Measurements from ENCODE around the gene CD7.

The CD7 gene

GRCh38 chr17:82319619-82320062, 2.2 kb upstream of the CD7 start:
- no peak overlapping the region for H3K4me3 ChIP-seq (ENCODE audit: low read depth, low read length)
- TF ChIP-seq, protein P1, sequence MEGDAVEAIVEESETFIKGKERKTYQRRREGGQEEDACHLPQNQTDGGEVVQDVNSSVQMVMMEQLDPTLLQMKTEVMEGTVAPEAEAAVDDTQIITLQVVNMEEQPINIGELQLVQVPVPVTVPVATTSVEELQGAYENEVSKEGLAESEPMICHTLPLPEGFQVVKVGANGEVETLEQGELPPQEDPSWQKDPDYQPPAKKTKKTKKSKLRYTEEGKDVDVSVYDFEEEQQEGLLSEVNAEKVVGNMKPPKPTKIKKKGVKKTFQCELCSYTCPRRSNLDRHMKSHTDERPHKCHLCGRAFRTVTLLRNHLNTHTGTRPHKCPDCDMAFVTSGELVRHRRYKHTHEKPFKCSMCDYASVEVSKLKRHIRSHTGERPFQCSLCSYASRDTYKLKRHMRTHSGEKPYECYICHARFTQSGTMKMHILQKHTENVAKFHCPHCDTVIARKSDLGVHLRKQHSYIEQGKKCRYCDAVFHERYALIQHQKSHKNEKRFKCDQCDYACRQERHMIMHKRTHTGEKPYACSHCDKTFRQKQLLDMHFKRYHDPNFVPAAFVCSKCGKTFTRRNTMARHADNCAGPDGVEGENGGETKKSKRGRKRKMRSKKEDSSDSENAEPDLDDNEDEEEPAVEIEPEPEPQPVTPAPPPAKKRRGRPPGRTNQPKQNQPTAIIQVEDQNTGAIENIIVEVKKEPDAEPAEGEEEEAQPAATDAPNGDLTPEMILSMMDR (IDR thresholded peaks at IDR 0.05; ENCODE audit: low read depth, low read length), result no peak

- TF ChIP-seq, protein P1 (IDR thresholded peaks at IDR 0.05; ENCODE audit: low read depth, low read length), result no peak
- no peak overlapping the region for H3K4me3 ChIP-seq (ENCODE audit: low read depth, low read length)
Observed at GRCh38 chr17:82318772-82319606, 1.6 kb upstream of the CD7 start.

- TF ChIP-seq, protein P1 (IDR thresholded peaks at IDR 0.05; ENCODE audit: low read depth, low read length), result no peak
- H3K4me3 ChIP-seq (ENCODE audit: low read depth, low read length), result no peak overlapping the region
Observed at GRCh38 chr17:82318169-82318498, 726 bp upstream of the CD7 start.

- H3K4me3 ChIP-seq (ENCODE audit: low read depth, low read length), result no peak overlapping the region
- TF ChIP-seq, protein P1 (IDR thresholded peaks at IDR 0.05; ENCODE audit: low read depth, low read length), result no peak
Observed at GRCh38 chr17:82316651-82317393, 586 bp downstream of the CD7 start.

- H3K4me3 ChIP-seq (ENCODE audit: low read depth, low read length), result no peak overlapping the region
- TF ChIP-seq, protein P1 (IDR thresholded peaks at IDR 0.05; ENCODE audit: low read depth, low read length), result no peak
Observed at GRCh38 chr17:82315703-82316358, 1.6 kb downstream of the CD7 start.

GRCh38 chr17:82314727-82315605, 2.4 kb downstream of the CD7 start:
- TF ChIP-seq, protein P1 (IDR thresholded peaks at IDR 0.05; ENCODE audit: low read depth, low read length), result no peak
- no peak overlapping the region for H3K4me3 ChIP-seq (ENCODE audit: low read depth, low read length)
